Lung (tissue), 12 donors: ENCODE data around the gene SPAG9. TPM values are rescaled to one million over a fixed set of nuclear protein-coding genes. Genes with fewer than 3 reads are reported as not detected.

ENCODE experiments used
- ATAC-seq: fragments of 200-7000 bp; cut with Tn5 transposase; one replicate; pipeline ENCODE4 v1.9.1; 2020; ENCODE audit warnings: moderate number of reproducible peaks; ENCODE audit not compliant: insufficient read depth, low FRiP score
- DNase-seq, 3 donors: peaks; one replicate each; pipeline ENCODE4 v3.0.0-alpha.2; 2013 to 2017
- H3K27ac ChIP-seq, 2 donors: one replicate each; pipeline ENCODE4 v1.5.1; 2013; ENCODE audit warnings: mild to moderate bottlenecking in 2 of 2, moderate library complexity in 2 of 2, control low read depth in 1 of 2, inconsistent platforms in 1 of 2, low read depth in 1 of 2, low read length in 1 of 2
- H3K27me3 ChIP-seq, 3 donors: one replicate each; pipeline ENCODE4 v1.5.1; 2013; ENCODE audit warnings: low read length in 2 of 3; ENCODE audit not compliant: control insufficient read depth in 3 of 3, insufficient read depth in 3 of 3
- H3K36me3 ChIP-seq, 4 donors: one replicate each; pipeline ENCODE4 v1.5.1; 2013; ENCODE audit warnings: low read length in 4 of 4, mild to moderate bottlenecking in 1 of 4, moderate library complexity in 1 of 4; ENCODE audit not compliant: control insufficient read depth in 4 of 4, insufficient read depth in 4 of 4
- H3K4me1 ChIP-seq, 5 donors: one replicate each; pipeline ENCODE4 v1.5.1; 2013; ENCODE audit warnings: low read length in 5 of 5, mild to moderate bottlenecking in 2 of 5, moderate library complexity in 1 of 5; ENCODE audit not compliant: control insufficient read depth in 5 of 5, insufficient read depth in 5 of 5
- H3K4me3 ChIP-seq: one replicate; pipeline ENCODE4 v1.5.1; 2013; ENCODE audit warnings: mild to moderate bottlenecking, control low read depth, moderate library complexity
- H3K9ac ChIP-seq, 2 donors: one replicate each; pipeline ENCODE4 v1.5.1; 2013; ENCODE audit warnings: low read length in 2 of 2, control low read depth in 1 of 2; ENCODE audit not compliant: insufficient read depth in 1 of 2
- H3K9me3 ChIP-seq, 4 donors: one replicate each; pipeline ENCODE4 v1.5.1; 2013; ENCODE audit warnings: low read length in 3 of 4, mild to moderate bottlenecking in 1 of 4, moderate library complexity in 1 of 4; ENCODE audit not compliant: control insufficient read depth in 4 of 4, insufficient read depth in 3 of 4
- CTCF ChIP-seq: IDR thresholded peaks from 2 replicates; pipeline ENCODE4 v1.5.1; 2012; ENCODE audit warnings: mild to moderate bottlenecking; ENCODE audit errors: control extremely low read depth, extremely low read depth
- WGBS, 2 donors: extraction: QIAGEN DNeasy Blood & Tissue Kit; methylation state at CpG; one replicate each; pipeline ENCODE4 v1.1.7; 2013; 5-methylcytosine and 5-hydroxymethylcytosine counted together
- polyA plus RNA-seq, 2 donors: library from polyadenylated mRNA; stranded (reverse); fragments of 200-250 nt; gene quantifications; one replicate each; pipeline ENCODE4 v1.2.1, GENCODE V29; 2013
- total RNA-seq, 2 donors: library from RNA; depleted of rRNA in 1 of 2; stranded (reverse); fragments of >200 nt in 1 of 2; gene quantifications; one replicate each; pipeline ENCODE4 v1.2.1, GENCODE V29; 2014 to 2021
- donor health status: control.
- donor health status: control.
- donor health status: Bipolar disorder and iron deficiency.
- donor health status: healthy.
- donor health status: DM: yes; HTN: yes; CAD: no.

Gene SPAG9
- total and polyA plus RNA-seq, 4 donors: 37.2 to 174 (median 75.2) TPM

DNA sequence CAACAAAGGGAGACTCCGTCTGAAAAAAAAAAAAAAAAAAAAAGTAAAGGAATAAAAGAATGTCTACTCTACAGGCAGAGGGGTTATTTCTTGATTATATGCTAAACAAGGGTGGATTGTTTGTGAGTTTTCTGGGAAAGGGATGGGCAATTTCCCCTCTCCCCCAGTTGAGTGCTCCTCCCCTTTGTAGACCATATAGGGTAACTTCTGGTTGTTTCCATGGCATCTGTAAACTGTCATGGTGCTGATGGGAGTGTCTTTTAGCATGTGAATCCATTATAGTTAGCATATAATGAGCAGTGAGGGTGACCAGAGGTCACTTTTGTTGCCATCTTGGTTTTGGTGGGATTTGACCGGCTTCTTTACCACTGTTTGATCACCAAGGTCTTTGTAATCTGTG, 28.5 kb upstream of the SPAG9 start:
- TF ChIP-seq CTCF: no peak
- peaks cover 2 to 8% (median 2%) of the 10 kb centered on the region in 5 donors for H3K4me1 ChIP-seq
- H3K27ac ChIP-seq: no peak overlapping the region
- DNase-seq: no peak
- no peak overlapping the region for H3K9ac ChIP-seq
- no peaks in the 10 kb centered on the region for H3K9me3 ChIP-seq
- no peak overlapping the region for H3K4me3 ChIP-seq
- 92 to 96% methylated on average over 2 of the region's 2 CpGs for WGBS, 2 donors
- no peak for ATAC-seq
- H3K36me3 ChIP-seq: peaks cover 0 to 5% (median 0%) of the 10 kb centered on the region in 4 donors
- H3K27me3 ChIP-seq: no peaks in the 10 kb centered on the region

- no peak for TF ChIP-seq CTCF
- Histone ChIP-seq H3K36me3 (no peaks in the 10 kb centered on the region), H3K9ac (no peak overlapping the region), H3K27ac (no peak overlapping the region), H3K4me1 (peaks cover 0 to 3% (median 1%) of the 10 kb centered on the region in 5 donors), H3K4me3 (no peak overlapping the region), H3K27me3 (no peaks in the 10 kb centered on the region), H3K9me3 (no peaks in the 10 kb centered on the region)
- no peak for DNase-seq
- no peak for ATAC-seq
- WGBS, 2 donors: 77 to 90% methylated on average over 4 of the region's 4 CpGs
Observed at GRCh38 chr17:51147650-51148049, 27.0 kb upstream of the SPAG9 start.

- Histone ChIP-seq H3K4me1 (no peaks in the 10 kb centered on the region), H3K27me3 (no peaks in the 10 kb centered on the region), H3K9me3 (no peaks in the 10 kb centered on the region), H3K36me3 (no peaks in the 10 kb centered on the region), H3K27ac (no peak overlapping the region), H3K9ac (peak overlapping the region in 1 of 2 donors; percentile 55), H3K4me3 (no peak overlapping the region)
- ATAC-seq (no peak), DNase-seq (no peak)
- TF ChIP-seq CTCF: no peak
- WGBS, 2 donors: 74 to 76% methylated on average over 6 of the region's 6 CpGs
Observed at GRCh38 chr17:51144266-51145022, 23.8 kb upstream of the SPAG9 start.
